HG02623 (cell line): ENCODE data around the gene TFEB.

Experiments used
- ATAC-seq: cut with Tn5 transposase; IDR thresholded peaks from one replicate; pipeline ENCODE4 v1.9.1; 2021; ENCODE audit warnings: moderate library complexity; ENCODE audit not compliant: unreplicated experiment

Gene TFEB

DNA sequence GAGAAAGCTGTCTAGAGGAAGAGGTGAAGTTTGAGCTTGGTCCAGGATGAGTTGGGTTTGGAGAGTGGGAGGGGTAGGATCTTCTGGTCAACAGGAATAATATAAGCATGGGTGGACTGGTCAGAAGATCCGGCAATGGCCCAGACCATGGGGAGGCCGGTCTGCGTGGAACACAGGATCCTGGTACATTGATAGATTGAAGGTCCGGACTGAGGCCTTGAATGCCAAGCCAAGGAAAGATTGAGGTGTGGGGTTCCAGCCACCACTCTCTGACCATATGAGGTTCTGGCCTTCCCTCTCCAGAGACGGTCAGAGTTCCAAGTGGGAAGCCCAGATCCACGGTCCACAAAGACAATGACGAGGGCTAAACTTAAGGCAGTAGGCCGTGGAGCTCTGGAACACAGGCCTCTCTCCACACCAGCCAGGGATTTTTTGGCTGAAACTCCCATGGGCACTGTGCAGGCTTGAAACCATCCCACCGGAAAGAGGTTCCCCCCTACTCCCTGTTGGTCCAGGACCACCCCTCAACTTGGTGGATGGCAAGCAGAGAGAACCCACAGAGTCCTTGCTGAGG, 94.0 kb downstream of the TFEB start:
- ATAC-seq = no peak

- no peak for ATAC-seq
Measured at GRCh38 chr6:41640426-41640825, 95.0 kb downstream of the TFEB start.

- ATAC-seq = no peak
Measured at GRCh38 chr6:41639809-41640371, 95.5 kb downstream of the TFEB start.

GRCh38 chr6:41638935-41639808, 96.2 kb downstream of the TFEB start:
- no peak for ATAC-seq

DNA sequence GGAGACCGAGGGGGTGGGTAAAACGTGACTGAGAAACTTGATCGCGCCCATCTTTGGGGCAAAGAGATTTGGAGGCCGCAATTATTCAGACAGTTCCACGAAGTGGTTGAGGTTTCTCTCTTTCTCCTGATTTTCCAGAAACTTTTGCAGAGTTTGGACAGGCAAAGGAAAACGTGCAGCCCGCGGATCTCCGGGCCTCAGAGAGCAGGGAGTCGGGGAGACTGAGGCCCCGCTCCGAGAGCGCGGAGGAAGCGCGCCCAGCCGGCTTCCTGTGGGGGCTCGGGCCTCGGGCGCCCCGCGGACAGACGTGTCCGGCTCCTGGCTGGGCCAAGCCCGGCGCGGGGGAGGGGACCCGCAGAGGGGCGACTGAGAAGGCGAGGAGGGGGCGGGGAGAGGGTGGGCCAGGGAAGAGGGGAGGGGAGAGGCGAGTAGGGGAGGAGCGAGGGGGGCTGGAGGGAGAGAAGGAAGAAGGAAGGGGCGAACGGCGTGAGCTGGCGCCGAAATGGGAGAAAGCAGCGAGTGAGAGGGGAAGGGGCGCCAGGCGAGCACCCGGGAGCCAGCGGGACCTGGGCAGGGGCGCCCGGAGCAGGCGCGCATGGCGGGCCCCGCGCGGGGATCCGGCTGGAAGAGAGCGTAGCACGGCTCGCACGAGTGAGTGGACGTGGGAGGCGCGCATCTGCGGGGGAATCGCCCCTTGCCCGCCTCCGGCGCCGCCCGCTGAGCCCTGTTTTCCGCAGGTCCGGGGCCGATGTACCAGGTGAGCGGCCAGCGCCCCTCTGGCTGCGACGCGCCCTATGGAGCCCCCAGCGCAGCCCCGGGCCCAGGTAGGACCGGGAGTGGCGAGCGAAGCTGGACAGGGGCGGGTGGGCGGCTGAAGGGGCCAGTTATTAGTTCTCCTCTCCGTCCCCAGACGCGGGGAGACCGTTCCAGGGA, 97.1 kb downstream of the TFEB start, which contains the start of gene MDFI:
Gene MDFI, plus strand, starts transcription at position 467 of the 933 bp plus-strand sequence. Its CDS starts 282 bp downstream, at position 749.
- ATAC-seq = no peak

DNA sequence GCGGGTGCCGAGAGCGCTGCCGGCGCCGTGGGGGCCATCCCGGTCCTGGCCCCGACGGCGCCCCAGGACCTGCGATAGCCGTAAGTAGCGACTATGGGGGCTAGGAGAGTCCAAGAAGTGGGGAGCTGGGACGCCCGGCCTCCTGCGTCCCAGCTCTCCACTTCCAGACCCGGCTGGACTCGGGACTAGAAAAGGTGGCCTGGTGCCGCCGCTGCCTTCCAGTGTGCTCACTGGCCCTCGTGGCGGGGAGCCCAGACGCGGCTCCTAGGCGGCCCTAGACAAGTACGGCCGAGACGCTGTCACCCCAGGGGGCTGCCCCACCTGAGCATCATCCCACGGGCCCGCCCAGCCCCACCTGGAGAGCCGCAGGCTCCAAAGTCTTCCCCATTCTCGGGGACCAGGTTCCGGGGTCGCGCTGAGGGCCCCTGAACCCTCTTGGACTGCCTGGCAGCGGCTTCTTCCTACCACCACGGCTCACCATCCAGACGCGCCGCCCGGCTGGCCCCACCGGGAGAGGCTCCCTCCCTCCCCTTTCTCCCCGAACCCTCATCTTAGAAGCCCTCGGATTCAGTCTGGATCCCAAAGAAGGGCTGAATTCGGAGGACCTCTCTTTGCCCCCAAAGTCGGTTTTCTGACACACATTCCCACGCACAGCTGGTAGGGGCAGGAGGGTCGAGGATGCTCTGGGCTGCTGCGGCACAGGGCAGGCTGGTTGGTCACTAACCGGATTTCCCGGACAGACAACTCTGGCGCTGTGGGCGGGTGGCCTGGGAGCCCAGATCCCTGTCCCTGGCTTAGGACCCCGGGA, 98.0 kb downstream of the TFEB start:
- no peak for ATAC-seq

DNA sequence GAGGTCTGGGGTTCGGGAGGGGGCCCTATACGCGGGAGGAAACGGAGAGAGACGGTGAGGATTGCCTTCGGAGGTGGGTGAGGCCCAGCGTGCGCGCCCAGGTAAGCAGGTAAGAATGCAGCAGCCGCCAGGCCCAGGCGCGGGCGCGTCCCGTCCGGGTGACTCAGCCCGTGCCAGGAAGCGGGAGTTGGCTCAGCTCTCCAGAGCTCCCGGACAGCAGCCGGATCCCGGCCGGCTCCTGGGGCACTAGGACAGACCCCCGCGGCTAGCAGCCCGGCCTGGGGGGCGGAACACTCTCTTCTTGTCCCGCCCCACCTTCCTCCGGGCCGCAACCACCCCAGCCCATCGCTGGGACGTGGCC, 98.6 kb downstream of the TFEB start:
- ATAC-seq = no peak

DNA sequence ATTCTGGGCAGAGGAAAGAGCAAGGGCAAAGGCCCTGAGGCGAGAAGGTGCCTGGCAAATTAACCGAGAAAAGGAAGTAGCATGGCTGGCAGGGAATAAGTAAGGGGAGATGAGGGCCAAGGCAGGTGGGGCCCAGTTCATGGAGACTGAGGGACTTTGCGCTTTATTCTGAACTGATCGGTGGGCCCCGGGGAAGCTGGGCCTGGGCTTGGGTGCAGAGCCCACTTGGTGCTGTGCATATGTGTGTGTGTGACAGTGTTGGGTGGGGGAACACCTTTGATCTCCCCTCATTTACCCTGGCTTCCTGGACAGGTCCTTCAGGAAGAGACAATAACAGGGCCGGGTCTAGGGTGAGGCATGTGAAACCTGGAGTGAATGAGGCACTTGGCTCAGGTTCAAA, 100.0 kb downstream of the TFEB start:
- ATAC-seq = no peak

DNA sequence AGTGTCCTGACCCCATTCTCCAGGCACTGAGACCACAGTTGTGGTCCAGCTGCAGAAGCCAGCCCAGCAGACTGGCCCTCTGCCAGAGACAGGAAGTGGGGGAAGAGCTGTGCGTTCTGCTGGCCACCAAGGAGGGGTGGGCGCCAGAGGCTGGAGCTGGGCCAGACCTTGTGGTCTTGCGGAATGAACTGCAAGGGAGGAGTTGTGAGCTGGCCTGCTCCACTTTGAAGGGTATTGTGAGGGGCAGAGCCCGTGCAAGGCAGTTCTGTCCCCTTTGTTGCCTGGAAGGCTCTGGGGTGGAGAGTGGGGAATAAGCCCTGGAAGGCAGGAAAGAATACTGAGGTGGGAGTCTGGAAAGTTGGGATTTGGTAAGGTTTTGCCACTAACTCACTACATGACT, 100.8 kb downstream of the TFEB start:
- no peak for ATAC-seq
